GM23248 (cell line): ENCODE measurements around the gene SOBP. TPM values are rescaled to one million over a fixed set of nuclear protein-coding genes. Genes with fewer than 3 reads are reported as not detected.

Source experiments
- DNase-seq: peaks from one replicate; pipeline ENCODE4 v3.0.0-alpha.2; 2015
- H2AFZ ChIP-seq: fragments of 200-600 bp; sonication (generic); 2 replicates; pipeline ENCODE4 v1.6.1; 2016; ENCODE audit warnings: antibody characterized with exemption
- H3F3A ChIP-seq: fragments of 200-600 bp; sonication (generic); 2 replicates; pipeline ENCODE4 v1.6.1; 2016; ENCODE audit warnings: mild to moderate bottlenecking, antibody characterized with exemption, mixed run types; ENCODE audit not compliant: insufficient read depth
- H3K27ac ChIP-seq: fragments of 200-600 bp; sonication (generic); 2 replicates; pipeline ENCODE4 v1.5.1; 2016; ENCODE audit warnings: mild to moderate bottlenecking
- H3K27me3 ChIP-seq: fragments of 200-600 bp; sonication (generic); replicated peaks from 2 replicates; pipeline ENCODE4 v1.6.1; 2016; ENCODE audit warnings: mild to moderate bottlenecking; ENCODE audit not compliant: insufficient read depth
- H3K36me3 ChIP-seq: fragments of 200-600 bp; sonication (generic); 2 replicates; pipeline ENCODE4 v1.6.1; 2016; ENCODE audit warnings: low read depth, mild to moderate bottlenecking
- H3K4me1 ChIP-seq: fragments of 200-600 bp; sonication (generic); 2 replicates; pipeline ENCODE4 v1.6.1; 2016; ENCODE audit warnings: mild to moderate bottlenecking; ENCODE audit not compliant: insufficient read depth
- H3K4me2 ChIP-seq: fragments of 200-600 bp; sonication (generic); one replicate; pipeline ENCODE4 v1.6.1; 2016; ENCODE audit warnings: mild to moderate bottlenecking; ENCODE audit not compliant: unreplicated experiment
- H3K4me3 ChIP-seq: fragments of 200-600 bp; sonication (generic); 2 replicates; pipeline ENCODE4 v1.5.1; 2016; ENCODE audit warnings: mild to moderate bottlenecking
- H3K79me2 ChIP-seq: fragments of 200-600 bp; sonication (generic); 2 replicates; pipeline ENCODE4 v1.6.1; 2016; ENCODE audit warnings: mild to moderate bottlenecking; ENCODE audit not compliant: insufficient read depth
- H3K9ac ChIP-seq: fragments of 200-600 bp; sonication (generic); 2 replicates; pipeline ENCODE4 v1.6.1; 2016; ENCODE audit warnings: mild to moderate bottlenecking
- H3K9me2 ChIP-seq: fragments of 200-600 bp; sonication (generic); 2 replicates; pipeline ENCODE4 v1.6.1; 2016; ENCODE audit warnings: mixed run types, mild to moderate bottlenecking, moderate library complexity; ENCODE audit not compliant: insufficient read depth
- H3K9me3 ChIP-seq: fragments of 200-600 bp; sonication (generic); one replicate; pipeline ENCODE4 v1.6.1; 2017; ENCODE audit warnings: low read depth
- H4K20me1 ChIP-seq: fragments of 200-600 bp; sonication (generic); 2 replicates; pipeline ENCODE4 v1.6.0; 2016; ENCODE audit not compliant: insufficient read depth
- EZH2 ChIP-seq: fragments of 200-600 bp; sonication (generic); IDR thresholded peaks from 2 replicates; pipeline ENCODE4 v1.6.1; 2018; ENCODE audit warnings: antibody characterized with exemption, mild to moderate bottlenecking; ENCODE audit not compliant: insufficient read depth, poor library complexity, severe bottlenecking
- EZH2phosphoT487 ChIP-seq: fragments of 200-600 bp; sonication (generic); IDR thresholded peaks from 2 replicates; pipeline ENCODE4 v1.6.1; 2018; ENCODE audit warnings: antibody characterized with exemption, moderate library complexity, mild to moderate bottlenecking, low read depth; ENCODE audit not compliant: insufficient read depth
- WGBS, 2 experiments: methylation state at CpG; one replicate each; pipeline ENCODE4 v1.1.6; 2015 to 2017; ENCODE audit warnings: low lambda C conversion rate in 2 of 2, low coverage in 1 of 2; ENCODE audit errors: missing lambda C conversion rate in 2 of 2; 5-methylcytosine and 5-hydroxymethylcytosine counted together
- in situ Hi-C: fragments of 300-500 bp; cut with MboI; formaldehyde crosslinking; loops from 2 replicates; pipeline ENCODE4 v1.15.0; 2020
- polyA plus RNA-seq: library from polyadenylated mRNA; unstranded; fragments of >200 nt; fragmentation: Nextera tagmentation; extraction: Ambion mirVana; gene quantifications from 2 replicates; pipeline ENCODE4 v1.2.1, GENCODE V29; 2016
- total RNA-seq: library from RNA; depleted of rRNA; stranded (reverse); fragments of >200 nt; shearing (Covaris generic); gene quantifications from 2 replicates; pipeline ENCODE4 v1.2.3, GENCODE V29; 2014

SOBP gene
- total and polyA plus RNA-seq, 2 experiments from 2014 or later: 0.38 to 0.97 TPM

DNA sequence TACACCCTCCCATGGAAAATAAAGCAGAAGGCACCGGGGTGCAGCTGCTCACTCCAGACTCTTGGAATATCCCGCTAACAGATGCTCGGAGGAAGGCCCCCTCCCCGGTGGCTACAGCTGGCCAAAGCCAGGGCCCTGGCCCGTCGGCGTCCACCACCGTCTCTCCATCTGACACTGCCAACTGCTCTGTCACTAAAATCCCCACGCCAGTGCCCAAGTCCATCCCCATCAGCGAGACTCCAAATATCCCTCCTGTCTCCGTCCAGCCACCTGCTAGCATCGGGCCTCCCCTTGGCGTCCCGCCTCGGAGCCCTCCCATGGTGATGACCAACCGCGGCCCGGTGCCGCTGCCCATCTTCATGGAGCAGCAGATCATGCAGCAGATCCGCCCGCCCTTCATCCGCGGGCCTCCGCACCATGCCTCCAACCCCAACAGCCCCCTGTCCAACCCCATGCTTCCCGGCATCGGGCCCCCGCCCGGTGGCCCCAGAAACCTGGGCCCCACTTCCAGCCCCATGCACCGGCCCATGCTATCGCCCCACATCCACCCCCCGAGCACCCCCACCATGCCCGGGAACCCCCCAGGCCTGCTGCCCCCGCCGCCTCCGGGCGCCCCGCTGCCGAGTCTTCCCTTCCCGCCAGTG lies 143.9 kb downstream of the SOBP start:
- no peaks in the 10 kb centered on the region for H3K4me1 ChIP-seq
- no peak for TF ChIP-seq EZH2
- TF ChIP-seq EZH2phosphoT487: no peak
- H3K9me2 ChIP-seq: no peaks in the 10 kb centered on the region
- H3F3A ChIP-seq: no peaks in the 10 kb centered on the region
- no peaks in the 10 kb centered on the region for H3K36me3 ChIP-seq
- no peaks in the 10 kb centered on the region for H3K79me2 ChIP-seq
- H3K27me3 ChIP-seq: no peaks in the 10 kb centered on the region
- DNase-seq: no peak
- H4K20me1 ChIP-seq: no peaks in the 10 kb centered on the region
- H3K4me3 ChIP-seq: no peak overlapping the region
- H3K9ac ChIP-seq: no peak overlapping the region
- no peak overlapping the region for H2AFZ ChIP-seq
- no peaks in the 10 kb centered on the region for H3K9me3 ChIP-seq
- in situ Hi-C loops: no loop called here
- no peak overlapping the region for H3K4me2 ChIP-seq
- WGBS, 2 experiments: 69 to 76% methylated on average over 23 to 39 of the region's 39 CpGs
- no peak overlapping the region for H3K27ac ChIP-seq

DNA sequence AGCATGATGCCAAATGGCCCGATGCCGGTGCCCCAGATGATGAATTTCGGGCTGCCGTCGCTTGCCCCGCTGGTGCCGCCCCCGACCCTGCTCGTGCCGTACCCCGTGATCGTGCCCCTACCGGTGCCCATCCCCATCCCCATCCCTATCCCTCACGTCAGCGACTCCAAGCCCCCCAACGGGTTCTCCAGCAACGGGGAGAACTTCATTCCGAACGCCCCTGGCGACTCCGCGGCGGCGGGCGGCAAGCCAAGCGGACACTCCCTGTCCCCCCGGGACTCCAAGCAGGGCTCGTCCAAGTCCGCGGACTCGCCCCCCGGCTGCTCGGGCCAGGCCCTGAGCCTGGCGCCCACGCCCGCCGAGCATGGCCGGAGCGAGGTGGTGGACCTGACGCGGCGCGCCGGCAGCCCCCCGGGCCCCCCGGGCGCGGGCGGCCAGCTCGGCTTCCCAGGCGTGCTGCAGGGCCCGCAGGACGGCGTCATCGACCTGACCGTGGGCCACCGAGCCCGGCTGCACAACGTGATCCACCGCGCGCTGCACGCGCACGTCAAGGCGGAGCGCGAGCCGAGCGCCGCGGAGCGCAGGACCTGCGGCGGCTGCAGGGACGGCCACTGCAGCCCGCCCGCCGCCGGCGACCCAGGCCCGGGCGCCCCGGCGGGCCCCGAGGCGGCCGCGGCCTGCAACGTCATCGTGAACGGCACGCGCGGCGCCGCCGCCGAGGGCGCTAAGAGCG lies 144.6 kb downstream of the SOBP start:
- Histone ChIP-seq H3K9me2 (no peaks in the 10 kb centered on the region), H3K4me2 (peak overlapping the region; percentile 55), H3K9ac (no peak overlapping the region), H3F3A (no peaks in the 10 kb centered on the region), H2AFZ (peak overlapping the region; percentile 50), H3K4me1 (no peaks in the 10 kb centered on the region), H3K27ac (no peak overlapping the region), H3K27me3 (no peaks in the 10 kb centered on the region), H3K4me3 (peak overlapping the region; percentile 59), H3K79me2 (no peaks in the 10 kb centered on the region), H3K36me3 (no peaks in the 10 kb centered on the region), H3K9me3 (no peaks in the 10 kb centered on the region), H4K20me1 (no peaks in the 10 kb centered on the region)
- in situ Hi-C loops: no loop called here
- WGBS, 2 experiments: 6 to 9% methylated on average over 42 to 83 of the region's 101 CpGs
- TF ChIP-seq EZH2 (no peak), EZH2phosphoT487 (no peak)
- peak; percentile 59 for DNase-seq

DNA sequence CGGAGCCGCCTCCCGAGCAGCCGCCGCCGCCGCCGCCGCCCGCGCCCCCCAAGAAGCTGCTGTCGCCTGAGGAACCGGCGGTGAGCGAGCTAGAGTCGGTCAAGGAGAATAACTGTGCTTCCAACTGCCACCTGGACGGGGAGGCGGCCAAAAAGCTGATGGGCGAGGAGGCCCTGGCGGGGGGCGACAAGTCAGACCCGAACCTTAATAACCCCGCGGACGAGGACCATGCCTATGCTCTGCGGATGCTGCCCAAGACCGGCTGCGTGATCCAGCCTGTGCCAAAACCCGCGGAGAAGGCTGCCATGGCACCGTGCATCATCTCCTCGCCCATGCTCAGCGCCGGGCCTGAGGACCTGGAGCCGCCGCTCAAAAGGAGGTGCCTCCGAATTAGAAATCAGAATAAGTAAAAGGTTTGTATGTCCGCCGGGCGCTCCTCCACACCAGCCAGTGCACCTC lies 145.2 kb downstream of the SOBP start:
- no peak for DNase-seq
- 67 to 77% methylated on average over 29 to 33 of the region's 40 CpGs for WGBS, 2 experiments
- H2AFZ ChIP-seq: 0 out of 2 replicates have a peak overlapping the region, but pooled peaks have one; percentile 28

DNA sequence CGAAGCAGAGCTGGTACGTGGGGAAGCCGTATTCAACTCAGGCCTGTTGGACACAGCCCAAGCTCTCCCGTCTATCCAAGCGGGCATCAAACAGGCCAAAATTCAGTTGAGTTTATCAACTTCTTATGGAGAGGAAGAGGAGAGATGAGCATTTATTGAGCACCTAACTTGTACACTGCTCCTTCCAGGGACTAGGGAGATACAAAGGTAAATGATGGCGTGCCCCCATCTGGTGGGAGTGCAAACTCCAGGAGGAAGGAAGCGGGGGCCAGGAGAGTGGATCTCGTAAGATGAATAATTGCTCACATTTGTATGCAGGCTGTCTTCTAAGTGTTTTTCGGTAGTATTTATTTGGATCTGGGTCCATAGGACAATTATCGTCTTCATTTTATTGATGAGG lies 146.6 kb downstream of the SOBP start:
- Histone ChIP-seq H3K9ac (no peak overlapping the region), H3K27ac (no peak overlapping the region), H3K4me2 (no peak overlapping the region), H3K36me3 (no peaks in the 10 kb centered on the region), H3K4me3 (no peak overlapping the region), H4K20me1 (no peaks in the 10 kb centered on the region), H3K9me2 (no peaks in the 10 kb centered on the region), H2AFZ (no peak overlapping the region), H3K79me2 (no peaks in the 10 kb centered on the region), H3K9me3 (no peaks in the 10 kb centered on the region), H3F3A (no peaks in the 10 kb centered on the region), H3K27me3 (no peaks in the 10 kb centered on the region), H3K4me1 (no peaks in the 10 kb centered on the region)
- in situ Hi-C loops: no loop called here
- no peak for DNase-seq
- TF ChIP-seq EZH2: no peak
- no peak for TF ChIP-seq EZH2phosphoT487
- WGBS, 2 experiments: 96% methylated on average over 10 of the region's 10 CpGs

More for the DNA sequence above, 145.2 kb downstream of the SOBP start:
- H3K4me2 ChIP-seq: no peak overlapping the region
- no peak overlapping the region for H3K27ac ChIP-seq
- in situ Hi-C loops: no loop called here
- TF ChIP-seq EZH2phosphoT487: no peak
- no peak for TF ChIP-seq EZH2
- H3K9ac ChIP-seq: no peak overlapping the region
- H3K4me1 ChIP-seq: no peaks in the 10 kb centered on the region
- H4K20me1 ChIP-seq: no peaks in the 10 kb centered on the region
- H3K9me3 ChIP-seq: no peaks in the 10 kb centered on the region
- H3K36me3 ChIP-seq: no peaks in the 10 kb centered on the region
- H3K79me2 ChIP-seq: no peaks in the 10 kb centered on the region
- H3F3A ChIP-seq: no peaks in the 10 kb centered on the region
- no peak overlapping the region for H3K4me3 ChIP-seq
- H3K27me3 ChIP-seq: no peaks in the 10 kb centered on the region
- H3K9me2 ChIP-seq: no peaks in the 10 kb centered on the region
